ENCODE data around the gene HHLA2. TPM values are rescaled to one million over a fixed set of nuclear protein-coding genes. Genes with fewer than 3 reads are reported as not detected.

HHLA2 gene
- total and polyA plus RNA-seq, 2 experiments from 2014 or later: not detected

- TF ChIP-seq ZNF331 (CRISPR knock-in tag; IDR thresholded peaks at IDR 0.05; ENCODE audit: low read depth): no peak
- no peak for TF ChIP-seq REST (IDR thresholded peaks at IDR 0.05; ENCODE audit: unreplicated experiment)
- TF ChIP-seq POLR2AphosphoS5 (IDR thresholded peaks at IDR 0.05; ENCODE audit: low read depth): no peak
- TF ChIP-seq ETS1 (IDR thresholded peaks at IDR 0.05): no peak
- no peak for TF ChIP-seq EZH2phosphoT487 (IDR thresholded peaks at IDR 0.05; ENCODE audit: unreplicated experiment)
- no peak for TF ChIP-seq EZH2 (IDR thresholded peaks at IDR 0.05; ENCODE audit: low read depth, unreplicated experiment)
- TF ChIP-seq ZNF114 (CRISPR knock-in tag; IDR thresholded peaks at IDR 0.05): no peak
- TF ChIP-seq STAT1 (IDR thresholded peaks at IDR 0.05; ENCODE audit: unreplicated experiment): no peak
These were observed 100.0 kb downstream of the HHLA2 start (continued) for GRCh38 chr3:108396336-108396735.

- H3K36me3 ChIP-seq (ENCODE audit: insufficient read depth): no peaks in the 10 kb centered on the region
- H4K20me1 ChIP-seq (replicated peaks; ENCODE audit: insufficient read depth): no peaks in the 10 kb centered on the region
- no peak for DNase-seq (ENCODE audit: low spot score)
- H3K4me3 ChIP-seq: no peak overlapping the region
- Mint-ChIP-seq H3K27ac (no peak overlapping the region), H3K9me3 (no peaks in the 10 kb centered on the region), H3K4me3 (no peak overlapping the region), H3K4me1 (peaks cover 12% of the 10 kb centered on the region; the same call in 2 of the 3 replicates), H3K36me3 (ENCODE audit: low read depth) (no peaks in the 10 kb centered on the region), H3K27me3 (ENCODE audit: insufficient read depth, low read depth, poor library complexity) (peaks cover 3% of the 10 kb centered on the region)
- H3K4me2 ChIP-seq: no peak overlapping the region
- H2AFZ ChIP-seq: no peak overlapping the region
- ATAC-seq: no peak
- no peaks in the 10 kb centered on the region for H3K27me3 ChIP-seq (ENCODE audit: insufficient read depth)
- peaks cover 4% of the 10 kb centered on the region; the same call in 1 of the 2 replicates for H3K9me2 ChIP-seq (ENCODE audit: insufficient read depth)
- H3K79me2 ChIP-seq (replicated peaks; ENCODE audit: insufficient read depth): no peaks in the 10 kb centered on the region
- H3F3A ChIP-seq (replicated peaks; ENCODE audit: low read depth): no peaks in the 10 kb centered on the region
- peaks cover 5% of the 10 kb centered on the region; the same call in 1 of the 2 replicates for H3K4me1 ChIP-seq (ENCODE audit: insufficient read depth)
- no peak overlapping the region for H3K27ac ChIP-seq (ENCODE audit: low read depth)
- no peak for TF ChIP-seq CREB1 (CRISPR knock-in tag; IDR thresholded peaks at IDR 0.05; ENCODE audit: low read depth)
- no peak for TF ChIP-seq POLR2AphosphoS5 (IDR thresholded peaks at IDR 0.05; ENCODE audit: low read depth)
- no peak for TF ChIP-seq ZNF462 (CRISPR knock-in tag; IDR thresholded peaks at IDR 0.05)
- TF ChIP-seq EZH2 (IDR thresholded peaks at IDR 0.05; ENCODE audit: low read depth, unreplicated experiment): no peak
- TF ChIP-seq REST (IDR thresholded peaks at IDR 0.05; ENCODE audit: unreplicated experiment): no peak
These were observed 102.2 kb downstream of the HHLA2 start for GRCh38 chr3:108398510-108398909.

Measured in GM23338 (cell line).